Glutamatergic neuron (in vitro differentiated cells): Measurements from ENCODE around the gene AUTS2. TPM values are rescaled to one million over a fixed set of nuclear protein-coding genes. Genes with fewer than 3 reads are reported as not detected.

Experiments used
- DNase-seq: peaks from one replicate; pipeline ENCODE4 v3.0.0; 2022
- H3K27ac Mint-ChIP-seq: one replicate; pipeline ENCODE4 v1.8.0; 2020; ENCODE audit warnings: mild to moderate bottlenecking, mixed read lengths, inconsistent platforms; ENCODE audit not compliant: unreplicated experiment
- H3K27me3 Mint-ChIP-seq: one replicate; pipeline ENCODE4 v1.8.0; 2020; ENCODE audit warnings: mild to moderate bottlenecking, moderate library complexity, mixed read lengths, inconsistent platforms; ENCODE audit not compliant: unreplicated experiment
- H3K36me3 Mint-ChIP-seq: one replicate; pipeline ENCODE4 v1.8.0; 2020; ENCODE audit warnings: mild to moderate bottlenecking, mixed read lengths, inconsistent platforms; ENCODE audit not compliant: unreplicated experiment
- H3K4me1 Mint-ChIP-seq: one replicate; pipeline ENCODE4 v1.8.0; 2020; ENCODE audit warnings: mild to moderate bottlenecking, low read depth, mixed read lengths, inconsistent platforms; ENCODE audit not compliant: unreplicated experiment
- H3K4me3 Mint-ChIP-seq: one replicate; pipeline ENCODE4 v1.8.0; 2020; ENCODE audit warnings: mild to moderate bottlenecking, mixed read lengths, inconsistent platforms; ENCODE audit not compliant: unreplicated experiment
- H3K9me3 Mint-ChIP-seq: one replicate; pipeline ENCODE4 v1.8.0; 2020; ENCODE audit warnings: mild to moderate bottlenecking, moderate library complexity, mixed read lengths, inconsistent platforms; ENCODE audit not compliant: unreplicated experiment
- CTCF ChIP-seq: fragments of 200-600 bp; sonication (generic); IDR thresholded peaks from one replicate; pipeline ENCODE4 v1.5.0; 2021; ENCODE audit not compliant: partially characterized antibody, unreplicated experiment
- total RNA-seq: library from RNA; stranded (reverse); fragmentation: NEBNext Ultra II Directional; extraction: Animal tissue kit (Norgen Biotek cat#: 25700); gene quantifications from one replicate; pipeline ENCODE4 v1.2.1, GENCODE V29; 2021; ENCODE audit not compliant: unreplicated experiment

AUTS2 gene
- total RNA-seq, 1 donor from 2014 or later, result 300 TPM

DNA sequence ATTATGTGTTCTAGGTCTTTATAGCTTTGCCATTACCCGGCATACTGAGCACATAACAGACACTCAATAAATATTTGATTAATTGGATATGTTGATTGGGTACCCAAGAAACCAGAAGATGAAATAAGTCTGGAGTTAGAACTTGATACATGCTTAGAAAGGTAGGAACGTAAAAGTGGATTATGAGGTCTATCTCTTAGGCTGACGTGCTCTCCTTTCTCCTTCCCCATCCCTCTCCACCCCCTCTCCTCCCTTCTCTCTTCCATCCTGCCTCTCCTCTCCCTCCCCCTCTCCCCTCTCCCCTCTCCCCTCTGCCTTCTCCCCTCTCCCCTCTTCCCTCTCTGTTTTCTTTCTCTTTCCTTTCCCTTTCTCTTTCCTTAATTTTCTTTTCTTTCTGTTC, 34.0 kb downstream of the AUTS2 start:
- Mint-ChIP-seq H3K27ac (no peak overlapping the region), H3K27me3 (peaks cover 2% of the 10 kb centered on the region), H3K36me3 (no peaks in the 10 kb centered on the region), H3K9me3 (peaks cover 1% of the 10 kb centered on the region), H3K4me1 (peaks cover 49% of the 10 kb centered on the region), H3K4me3 (no peak overlapping the region)
- TF ChIP-seq CTCF, result no peak
- DNase-seq, result no peak

GRCh38 chr7:69633122-69633831, 35.0 kb downstream of the AUTS2 start:
- Mint-ChIP-seq H3K9me3 (peaks cover 1% of the 10 kb centered on the region), H3K4me1 (peaks cover 43% of the 10 kb centered on the region), H3K27ac (no peak overlapping the region), H3K36me3 (no peaks in the 10 kb centered on the region), H3K4me3 (no peak overlapping the region), H3K27me3 (peaks cover 2% of the 10 kb centered on the region)
- no peak for TF ChIP-seq CTCF
- no peak for DNase-seq

DNA sequence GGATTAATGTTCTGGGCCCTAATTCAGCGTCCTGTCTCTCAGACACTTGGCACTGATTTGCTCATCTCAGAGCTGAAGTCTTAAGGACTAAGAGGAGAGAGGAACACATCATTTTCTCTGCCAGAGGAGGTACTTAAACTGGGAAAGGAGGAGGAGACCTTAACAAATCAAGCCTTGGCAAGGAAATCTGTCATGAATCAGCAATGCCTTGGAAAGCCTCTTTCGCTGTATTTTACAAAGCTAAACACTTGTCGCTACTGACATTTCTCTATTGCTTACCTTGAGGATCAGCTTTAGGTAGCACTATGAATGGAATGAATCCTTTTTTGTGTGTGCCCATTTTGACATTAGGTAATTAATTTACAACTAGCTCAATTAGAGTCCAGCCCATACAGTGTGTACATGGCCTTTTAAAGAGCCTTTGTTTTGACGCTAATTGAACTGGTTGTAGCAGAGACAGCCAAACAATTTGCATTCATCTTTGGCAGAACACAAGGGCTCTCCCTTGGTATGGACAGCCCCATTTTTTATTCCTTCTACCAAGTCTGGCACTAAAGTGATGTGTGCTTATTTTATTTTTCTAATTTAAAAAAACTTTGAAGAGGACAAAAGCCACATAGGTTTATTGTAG, 37.4 kb downstream of the AUTS2 start:
- H3K27me3 Mint-ChIP-seq, result peaks cover 2% of the 10 kb centered on the region
- no peak overlapping the region for H3K27ac Mint-ChIP-seq
- peaks cover 1% of the 10 kb centered on the region for H3K9me3 Mint-ChIP-seq
- no peaks in the 10 kb centered on the region for H3K36me3 Mint-ChIP-seq
- no peak for DNase-seq
- H3K4me3 Mint-ChIP-seq, result no peak overlapping the region
- H3K4me1 Mint-ChIP-seq, result peaks cover 37% of the 10 kb centered on the region
- no peak for TF ChIP-seq CTCF

DNA sequence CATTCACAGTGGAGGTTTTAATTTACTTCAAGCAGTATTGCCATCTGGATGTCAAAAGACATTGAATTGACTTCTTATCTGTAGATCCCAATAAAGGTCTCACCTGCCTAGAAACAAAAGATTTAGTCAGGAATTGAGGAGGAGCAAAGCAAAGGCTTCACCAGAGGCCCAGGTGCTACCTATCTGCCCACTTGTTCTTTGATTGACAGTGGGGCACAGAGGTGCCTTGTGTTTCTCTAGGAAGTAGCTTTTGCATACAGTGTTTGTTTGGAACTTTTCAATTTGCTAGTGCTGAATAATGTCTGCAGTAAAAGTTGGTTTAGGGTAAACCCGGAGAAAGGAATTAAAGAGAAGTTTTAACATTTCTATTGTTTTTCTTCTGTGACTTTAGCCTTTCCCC, 40.4 kb downstream of the AUTS2 start:
- no peak overlapping the region for H3K4me3 Mint-ChIP-seq
- H3K4me1 Mint-ChIP-seq, result peaks cover 37% of the 10 kb centered on the region
- TF ChIP-seq CTCF, result no peak
- H3K27me3 Mint-ChIP-seq, result peaks cover 2% of the 10 kb centered on the region
- peaks cover 1% of the 10 kb centered on the region for H3K9me3 Mint-ChIP-seq
- H3K36me3 Mint-ChIP-seq, result no peaks in the 10 kb centered on the region
- no peak overlapping the region for H3K27ac Mint-ChIP-seq
- no peak for DNase-seq

- Mint-ChIP-seq H3K27me3 (no peaks in the 10 kb centered on the region), H3K27ac (no peak overlapping the region), H3K4me3 (no peak overlapping the region), H3K4me1 (peaks cover 38% of the 10 kb centered on the region), H3K9me3 (no peaks in the 10 kb centered on the region), H3K36me3 (no peaks in the 10 kb centered on the region)
- TF ChIP-seq CTCF, result no peak
- no peak for DNase-seq
These were observed 41.9 kb downstream of the AUTS2 start for GRCh38 chr7:69640216-69640615.
